GM10248 (cell line): ENCODE measurements around the gene HOXD9.

Experiments used
- CTCF ChIA-PET: fragments of 300-600 bp; sonication (Branson Sonifier 250); formaldehyde crosslinking; extraction: SDS; loops from one replicate; lab custom pipeline; 2021; ENCODE audit warnings: antibody characterized with exemption; lab: Yijun Ruan, JAX
- POLR2A ChIA-PET: fragments of 350-650 bp; sonication (Branson Sonifier 250); formaldehyde crosslinking; extraction: SDS; loops from one replicate; lab custom pipeline; 2020; ENCODE audit warnings: antibody characterized with exemption; lab: Yijun Ruan, JAX
- DNase-seq: peaks from one replicate; pipeline ENCODE4 v3.0.0; 2012; ENCODE audit errors: extremely low spot score
- TF ChIP-seq, protein P1 (sequence below): IDR thresholded peaks from 2 replicates; pipeline ENCODE4 v1.5.1; 2012; ENCODE audit warnings: mild to moderate bottlenecking, low read depth; ENCODE audit errors: extremely low read depth, missing control alignments, control extremely low read depth

The HOXD9 gene

DNA sequence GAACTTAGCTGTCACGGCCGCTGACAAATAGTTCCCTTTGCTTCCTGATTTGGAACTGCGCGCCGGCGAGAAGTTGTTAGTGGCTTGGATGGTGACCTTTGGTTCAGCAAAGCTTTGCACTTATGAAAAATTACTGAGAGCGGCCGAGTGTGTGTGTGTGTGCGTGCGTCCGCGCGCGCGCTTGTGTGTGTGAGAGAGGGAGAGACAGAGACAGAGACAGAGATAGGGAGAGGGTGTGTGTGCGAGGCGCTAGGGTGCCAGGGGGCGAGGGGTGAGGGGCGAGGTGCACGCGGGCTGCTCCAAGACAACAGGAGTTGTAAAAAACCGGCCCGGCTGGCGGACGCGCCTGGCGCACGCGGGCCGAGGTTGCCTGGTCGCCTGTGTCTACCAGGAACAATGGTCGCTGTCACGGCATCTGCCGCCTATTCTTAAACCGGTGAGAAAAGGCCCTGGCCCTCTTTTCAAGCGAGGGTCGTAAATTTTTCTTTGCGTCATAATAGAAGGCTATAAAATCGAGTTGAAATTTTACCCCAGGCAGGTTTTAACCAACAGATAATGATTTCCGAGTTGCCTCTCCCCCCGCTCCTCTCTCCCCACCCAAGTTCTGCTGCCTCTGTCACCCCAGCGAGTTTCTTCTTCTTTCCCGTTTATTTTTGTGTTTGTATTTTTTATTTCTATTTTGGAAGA, 35.1 kb downstream of the HOXD9 start:
- ChIA-PET CTCF (interaction anchor here (1.6 kb wide), 1 partner anchor 47 kb away, joined by 5 read pairs; no protein-coding TSS in a partner anchor), POLR2A (no interaction called here)
- DNase-seq, result no peak
- TF ChIP-seq, protein P1, sequence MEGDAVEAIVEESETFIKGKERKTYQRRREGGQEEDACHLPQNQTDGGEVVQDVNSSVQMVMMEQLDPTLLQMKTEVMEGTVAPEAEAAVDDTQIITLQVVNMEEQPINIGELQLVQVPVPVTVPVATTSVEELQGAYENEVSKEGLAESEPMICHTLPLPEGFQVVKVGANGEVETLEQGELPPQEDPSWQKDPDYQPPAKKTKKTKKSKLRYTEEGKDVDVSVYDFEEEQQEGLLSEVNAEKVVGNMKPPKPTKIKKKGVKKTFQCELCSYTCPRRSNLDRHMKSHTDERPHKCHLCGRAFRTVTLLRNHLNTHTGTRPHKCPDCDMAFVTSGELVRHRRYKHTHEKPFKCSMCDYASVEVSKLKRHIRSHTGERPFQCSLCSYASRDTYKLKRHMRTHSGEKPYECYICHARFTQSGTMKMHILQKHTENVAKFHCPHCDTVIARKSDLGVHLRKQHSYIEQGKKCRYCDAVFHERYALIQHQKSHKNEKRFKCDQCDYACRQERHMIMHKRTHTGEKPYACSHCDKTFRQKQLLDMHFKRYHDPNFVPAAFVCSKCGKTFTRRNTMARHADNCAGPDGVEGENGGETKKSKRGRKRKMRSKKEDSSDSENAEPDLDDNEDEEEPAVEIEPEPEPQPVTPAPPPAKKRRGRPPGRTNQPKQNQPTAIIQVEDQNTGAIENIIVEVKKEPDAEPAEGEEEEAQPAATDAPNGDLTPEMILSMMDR, result no peak

DNA sequence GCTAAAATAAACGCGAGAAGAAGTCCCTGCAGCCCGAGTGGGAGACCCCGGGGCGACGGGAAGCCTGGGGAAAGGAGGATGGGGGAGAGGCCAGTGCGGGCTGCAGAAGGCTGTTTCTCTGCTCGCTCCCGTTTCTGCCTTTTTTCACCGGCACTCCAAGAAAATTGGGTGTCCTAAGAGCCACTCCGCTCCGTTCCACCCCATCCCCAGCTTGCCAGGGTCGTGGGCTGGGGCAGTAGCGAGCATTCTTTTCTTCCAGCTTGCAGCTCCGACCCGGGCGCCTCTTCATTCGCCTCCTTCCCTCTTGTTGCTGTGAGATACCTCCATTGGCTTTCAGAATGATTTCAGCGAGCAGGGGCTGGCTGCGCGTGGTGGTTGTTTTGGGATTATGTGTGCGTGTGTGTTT, 35.7 kb downstream of the HOXD9 start:
- POLR2A ChIA-PET, result interaction anchor here (0.5 kb wide), 1 partner anchor 61 kb away, joined by 8 read pairs; no protein-coding TSS in a partner anchor
- no peak for DNase-seq
- CTCF ChIA-PET, result interaction anchor here (1.6 kb wide), 1 partner anchor 48 kb away, joined by 5 read pairs; no protein-coding TSS in a partner anchor

DNA sequence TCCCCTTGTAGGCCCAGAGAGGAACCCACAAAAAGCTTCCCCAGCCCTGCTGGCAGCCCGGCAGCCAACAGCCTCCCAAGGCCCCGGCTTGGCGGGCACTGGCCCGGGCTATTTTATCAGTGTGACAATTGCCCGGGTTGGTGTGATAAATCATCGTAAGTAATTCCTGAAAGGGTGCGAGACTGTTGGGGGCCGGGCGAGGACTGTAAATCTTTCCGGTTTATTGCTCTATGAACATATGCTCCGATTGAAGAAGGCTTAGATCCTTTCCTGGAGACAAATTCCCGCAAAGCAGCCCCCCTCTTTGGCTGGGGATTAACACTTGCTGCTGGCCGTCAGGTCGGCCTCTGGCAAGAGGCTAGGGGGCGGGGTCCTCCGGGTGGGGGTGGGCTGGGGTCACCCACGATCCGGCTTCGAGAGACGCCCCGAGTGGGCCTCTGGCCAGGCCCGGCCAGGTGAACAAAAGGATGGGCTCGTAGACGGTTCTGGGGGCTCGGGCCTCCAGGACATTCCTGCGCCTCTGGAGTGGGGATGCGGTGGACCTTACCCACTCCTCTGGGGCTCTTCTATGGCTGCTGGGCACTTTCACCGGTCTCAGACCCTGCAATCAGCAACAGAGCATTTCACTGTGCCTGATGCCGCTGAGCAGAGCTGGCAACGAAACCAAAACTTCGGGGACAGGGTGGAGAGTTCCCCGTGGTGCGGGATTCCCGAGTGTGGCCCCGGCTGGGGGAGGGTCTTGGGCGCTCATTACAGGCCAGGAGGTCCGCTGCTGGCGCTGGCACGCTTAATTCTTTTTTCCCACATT, 36.5 kb downstream of the HOXD9 start:
- ChIA-PET CTCF (interaction anchor here (1.4 to 1.6 kb wide), 2 partner anchors 32 to 49 kb away, joined by 4 to 5 read pairs; no protein-coding TSS in a partner anchor), POLR2A (interaction anchor here (0.5 kb wide), 1 partner anchor 62 kb away, joined by 8 read pairs; no protein-coding TSS in a partner anchor)
- no peak for DNase-seq

More for the DNA sequence above, 35.7 kb downstream of the HOXD9 start:
- TF ChIP-seq, protein P1, result no peak

DNA sequence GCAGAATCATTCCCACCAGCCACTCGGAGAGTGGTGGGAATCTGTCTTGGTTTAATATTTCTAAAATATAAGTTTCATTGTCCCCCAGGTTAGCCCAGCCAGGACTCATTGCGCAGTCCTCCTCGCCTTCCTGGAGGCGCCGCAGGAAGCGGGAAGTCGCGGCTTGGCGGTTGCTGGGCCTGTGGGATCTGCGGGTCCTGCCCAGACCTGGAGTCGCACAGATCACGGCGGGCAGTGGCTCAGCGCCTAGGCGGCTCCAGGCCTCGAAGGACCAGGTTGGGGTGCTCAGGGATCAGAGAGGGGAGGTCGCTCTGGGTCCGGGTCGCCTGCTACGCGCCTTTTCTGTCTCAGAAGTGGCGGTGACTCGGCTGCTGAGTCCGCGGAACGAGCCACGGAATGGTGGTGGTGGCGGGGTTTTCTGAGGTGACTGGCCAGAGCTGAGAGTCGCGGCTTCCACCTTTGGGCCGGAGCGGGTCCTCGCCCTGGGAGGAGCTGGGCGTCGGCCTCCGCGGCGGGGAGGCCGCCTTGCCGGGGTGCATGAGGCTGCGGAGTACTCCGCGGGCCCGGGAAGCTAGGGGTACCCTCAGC, 37.2 kb downstream of the HOXD9 start:
- CTCF ChIA-PET, result interaction anchor here (1.0 to 3.6 kb wide), 3 partner anchors 20 to 33 kb away, joined by 3 to 19 read pairs (median 4); no protein-coding TSS in a partner anchor
- TF ChIP-seq, protein P1, result no peak
- POLR2A ChIA-PET, result no interaction called here
- DNase-seq, result no peak

More for the DNA sequence above, 36.5 kb downstream of the HOXD9 start:
- TF ChIP-seq, protein P1, result no peak

DNA sequence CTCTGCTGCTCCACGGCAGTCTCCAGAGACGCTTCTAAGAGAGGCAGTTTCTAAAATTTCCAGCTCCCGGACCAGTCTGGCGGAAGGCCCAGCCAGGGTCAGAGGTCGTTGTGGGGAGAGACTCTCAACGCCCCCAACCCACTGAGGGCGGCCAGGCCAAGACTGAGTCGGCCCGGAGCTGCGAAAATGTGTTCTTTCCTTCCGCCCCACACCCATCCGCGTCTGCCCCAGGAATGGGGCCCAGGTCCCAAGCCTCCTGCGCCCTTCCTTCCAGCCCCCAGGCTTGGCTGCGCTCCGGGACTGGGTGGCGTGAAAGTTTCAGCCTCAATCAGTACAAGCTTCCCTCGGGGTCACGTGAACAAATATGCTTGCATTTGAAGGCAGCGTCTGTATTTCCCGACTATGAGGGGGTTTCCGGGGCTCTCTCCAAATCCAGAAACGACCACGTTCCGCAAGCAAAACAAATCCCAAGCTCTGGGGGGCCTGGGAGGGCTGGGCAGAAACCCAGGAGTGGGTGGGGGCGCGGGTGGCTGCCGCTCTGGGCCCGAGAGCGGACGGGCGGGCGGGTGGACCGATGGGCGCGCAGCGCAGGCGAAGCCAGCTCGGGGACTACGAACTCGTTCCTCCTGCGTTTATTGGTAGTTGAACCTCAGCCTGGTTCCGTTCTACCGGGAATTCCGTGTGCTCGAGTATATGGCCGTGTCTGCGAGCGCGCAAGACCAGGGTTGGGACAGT, 37.9 kb downstream of the HOXD9 start:
- POLR2A ChIA-PET, result no interaction called here
- TF ChIP-seq, protein P1, result no peak
- DNase-seq, result no peak
- CTCF ChIA-PET, result interaction anchor here (1.0 to 3.6 kb wide), 5 partner anchors 21 to 295 kb away, joined by 3 to 19 read pairs (median 4); no protein-coding TSS in a partner anchor
